Neural progenitor cell (in vitro differentiated cells): ENCODE measurements around the gene NOXO1. TPM values are rescaled to one million over a fixed set of nuclear protein-coding genes. Genes with fewer than 3 reads are reported as not detected.
"Not testable (repeated sequence)": the region's sequence is repeated elsewhere in the genome, so short reads cannot be mapped to it uniquely, and the experiment has no call there.

Experiments used
- DNase-seq: peaks from one replicate; pipeline ENCODE4 v3.0.0-alpha.2; 2016; ENCODE audit warnings: low spot score
- H2AFZ ChIP-seq: fragments of 200-600 bp; sonication (generic); replicated peaks from 2 replicates; pipeline ENCODE4 v1.6.1; 2016; ENCODE audit warnings: antibody characterized with exemption
- H3F3A ChIP-seq: fragments of 200-600 bp; sonication (generic); 2 replicates; pipeline ENCODE4 v1.6.1; 2016; ENCODE audit warnings: antibody characterized with exemption, low read depth
- H3K27ac ChIP-seq: fragments of 200-600 bp; sonication (generic); 2 replicates; pipeline ENCODE4 v1.5.1; 2016; ENCODE audit warnings: mild to moderate bottlenecking
- H3K27me3 ChIP-seq: fragments of 200-600 bp; sonication (generic); 2 replicates; pipeline ENCODE4 v1.6.1; 2016; ENCODE audit warnings: mild to moderate bottlenecking, moderate library complexity
- H3K36me3 ChIP-seq: fragments of 200-600 bp; sonication (generic); 2 replicates; pipeline ENCODE4 v1.5.1; 2016
- H3K4me1 ChIP-seq: fragments of 200-600 bp; sonication (generic); 2 replicates; pipeline ENCODE4 v1.6.1; 2016; ENCODE audit warnings: mixed run types
- H3K4me2 ChIP-seq: fragments of 200-600 bp; sonication (generic); 2 replicates; pipeline ENCODE4 v1.6.1; 2016
- H3K4me3 ChIP-seq: fragments of 200-600 bp; sonication (generic); 2 replicates; pipeline ENCODE4 v1.5.1; 2016
- H3K79me2 ChIP-seq: fragments of 200-600 bp; sonication (generic); 2 replicates; pipeline ENCODE4 v1.6.1; 2016; ENCODE audit warnings: low read depth
- H3K9ac ChIP-seq: fragments of 200-600 bp; sonication (generic); 2 replicates; pipeline ENCODE4 v1.6.1; 2016
- H3K9me3 ChIP-seq: fragments of 200-600 bp; sonication (generic); 2 replicates; pipeline ENCODE4 v1.5.1; 2016; ENCODE audit warnings: low read depth
- H4K20me1 ChIP-seq: fragments of 200-600 bp; sonication (generic); 2 replicates; pipeline ENCODE4 v1.6.1; 2016; ENCODE audit warnings: low read depth
- H3K27ac Mint-ChIP-seq: 3 replicates; pipeline ENCODE4 v1.8.0; 2021; ENCODE audit warnings: mixed read lengths
- H3K27me3 Mint-ChIP-seq: 2 replicates; pipeline ENCODE4 v1.8.0; 2022; ENCODE audit warnings: low read depth, mild to moderate bottlenecking, inconsistent platforms, moderate library complexity, mixed read lengths; ENCODE audit not compliant: insufficient read depth
- H3K36me3 Mint-ChIP-seq: 3 replicates; pipeline ENCODE4 v1.8.0; 2021; ENCODE audit warnings: mixed read lengths
- H3K4me1 Mint-ChIP-seq: 3 replicates; pipeline ENCODE4 v1.8.0; 2021; ENCODE audit warnings: mixed read lengths
- H3K4me3 Mint-ChIP-seq: 3 replicates; pipeline ENCODE4 v1.8.0; 2021; ENCODE audit warnings: mild to moderate bottlenecking, moderate library complexity, mixed read lengths
- H3K9me3 Mint-ChIP-seq: 3 replicates; pipeline ENCODE4 v1.8.0; 2020; ENCODE audit warnings: mixed read lengths
- EZH2 ChIP-seq: fragments of 200-600 bp; sonication (generic); IDR thresholded peaks from 2 replicates; pipeline ENCODE4 v1.6.1; 2017; ENCODE audit warnings: antibody characterized with exemption, mild to moderate bottlenecking, moderate library complexity
- EZH2phosphoT487 ChIP-seq: fragments of 200-600 bp; sonication (generic); IDR thresholded peaks from 2 replicates; pipeline ENCODE4 v1.6.1; 2017; ENCODE audit warnings: antibody characterized with exemption
- total RNA-seq: library from RNA; depleted of rRNA; stranded (reverse); fragments of >200 nt; gene quantifications from 2 replicates; pipeline ENCODE4 v1.2.3, GENCODE V29; 2015; ENCODE audit warnings: low replicate concordance
- TF ChIP-seq, protein P1 (sequence below): fragments of 200-600 bp; sonication (generic); IDR thresholded peaks from 2 replicates; pipeline ENCODE4 v1.5.1; 2017; ENCODE audit warnings: antibody characterized with exemption, mild to moderate bottlenecking

The NOXO1 gene
- total RNA-seq, 1 donor from 2014 or later: not detected

DNA sequence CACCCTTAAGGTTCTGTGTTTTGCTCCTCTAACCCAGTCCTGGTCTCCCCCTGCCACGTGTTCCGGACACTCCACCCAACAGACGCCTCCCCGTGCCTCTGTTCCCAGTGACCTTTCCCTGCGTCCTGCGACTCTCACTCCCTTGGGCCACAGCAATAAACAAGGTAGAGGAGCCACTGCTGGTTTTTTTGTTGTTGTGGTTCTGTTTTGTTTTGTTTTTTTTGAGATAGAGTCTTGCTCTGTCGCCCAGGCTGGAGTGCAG lies 34.6 kb upstream of the NOXO1 start:
- H4K20me1 ChIP-seq: no peaks in the 10 kb centered on the region
- H3K27me3 ChIP-seq: peaks cover 49% of the 10 kb centered on the region
- Mint-ChIP-seq H3K9me3 (no peaks in the 10 kb centered on the region), H3K27ac (no peak overlapping the region), H3K4me3 (no peak overlapping the region), H3K4me1 (peaks cover 4% of the 10 kb centered on the region), H3K36me3 (no peaks in the 10 kb centered on the region), H3K27me3 (peaks cover 19% of the 10 kb centered on the region)
- peaks cover 4% of the 10 kb centered on the region for H3F3A ChIP-seq
- H3K9me3 ChIP-seq: no peaks in the 10 kb centered on the region
- no peaks in the 10 kb centered on the region for H3K36me3 ChIP-seq
- H3K4me3 ChIP-seq: no peak overlapping the region
- no peaks in the 10 kb centered on the region for H3K79me2 ChIP-seq
- H3K4me2 ChIP-seq: no peak overlapping the region
- TF ChIP-seq, protein P1, sequence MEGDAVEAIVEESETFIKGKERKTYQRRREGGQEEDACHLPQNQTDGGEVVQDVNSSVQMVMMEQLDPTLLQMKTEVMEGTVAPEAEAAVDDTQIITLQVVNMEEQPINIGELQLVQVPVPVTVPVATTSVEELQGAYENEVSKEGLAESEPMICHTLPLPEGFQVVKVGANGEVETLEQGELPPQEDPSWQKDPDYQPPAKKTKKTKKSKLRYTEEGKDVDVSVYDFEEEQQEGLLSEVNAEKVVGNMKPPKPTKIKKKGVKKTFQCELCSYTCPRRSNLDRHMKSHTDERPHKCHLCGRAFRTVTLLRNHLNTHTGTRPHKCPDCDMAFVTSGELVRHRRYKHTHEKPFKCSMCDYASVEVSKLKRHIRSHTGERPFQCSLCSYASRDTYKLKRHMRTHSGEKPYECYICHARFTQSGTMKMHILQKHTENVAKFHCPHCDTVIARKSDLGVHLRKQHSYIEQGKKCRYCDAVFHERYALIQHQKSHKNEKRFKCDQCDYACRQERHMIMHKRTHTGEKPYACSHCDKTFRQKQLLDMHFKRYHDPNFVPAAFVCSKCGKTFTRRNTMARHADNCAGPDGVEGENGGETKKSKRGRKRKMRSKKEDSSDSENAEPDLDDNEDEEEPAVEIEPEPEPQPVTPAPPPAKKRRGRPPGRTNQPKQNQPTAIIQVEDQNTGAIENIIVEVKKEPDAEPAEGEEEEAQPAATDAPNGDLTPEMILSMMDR: no peak
- TF ChIP-seq EZH2 (no peak), EZH2phosphoT487 (no peak)
- H3K4me1 ChIP-seq: peaks cover 9% of the 10 kb centered on the region
- H3K9ac ChIP-seq: no peak overlapping the region
- H2AFZ ChIP-seq: no peak overlapping the region
- H3K27ac ChIP-seq: no peak overlapping the region
- DNase-seq: no peak

DNA sequence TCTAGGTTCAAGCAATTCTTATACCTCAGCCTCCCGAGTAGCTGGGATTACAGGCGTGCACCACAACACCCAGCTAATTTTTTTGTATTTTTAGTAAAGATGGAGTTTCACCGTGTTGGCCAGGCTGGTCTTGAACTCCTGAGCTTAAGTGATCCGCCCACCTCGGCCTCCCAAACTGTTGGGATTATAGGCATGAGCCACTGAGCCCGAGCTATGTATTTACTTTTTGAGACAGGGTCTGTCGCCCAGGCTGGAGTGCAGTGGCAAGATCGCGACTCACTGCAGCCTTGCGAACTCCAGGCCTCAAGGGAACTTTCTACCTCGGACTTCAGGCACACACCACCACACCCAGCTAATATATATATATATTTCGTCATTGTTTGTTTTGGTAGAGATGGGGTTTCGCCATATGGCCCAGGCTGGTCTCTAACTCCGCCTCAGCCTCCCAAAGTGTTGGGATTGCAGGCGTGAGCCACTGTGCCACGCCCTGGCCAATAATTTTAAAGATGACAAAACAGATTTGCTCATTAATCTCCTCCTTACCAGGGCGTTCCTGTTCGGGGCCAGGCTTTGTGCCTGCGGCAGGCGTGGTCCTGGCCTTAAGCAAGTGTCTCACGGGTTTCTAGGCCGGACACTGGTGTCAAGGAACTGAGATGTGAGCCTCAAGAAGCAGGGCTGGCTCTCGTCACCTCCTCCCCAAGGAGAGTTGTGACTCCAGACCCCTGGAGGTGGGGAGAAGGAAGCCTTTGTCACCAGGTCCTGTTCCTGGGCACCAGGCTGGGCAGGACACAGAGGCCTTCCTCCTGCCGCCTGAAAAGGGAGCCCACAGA lies 34.1 kb upstream of the NOXO1 start:
- Histone ChIP-seq H3K4me2 (no peak overlapping the region), H3K9ac (no peak overlapping the region), H3K4me1 (peaks cover 6% of the 10 kb centered on the region), H3K79me2 (no peaks in the 10 kb centered on the region), H3K27me3 (peaks cover 44% of the 10 kb centered on the region), H3K4me3 (no peak overlapping the region), H4K20me1 (no peaks in the 10 kb centered on the region), H3K9me3 (no peaks in the 10 kb centered on the region), H2AFZ (no peak overlapping the region), H3K27ac (no peak overlapping the region), H3F3A (peaks cover 9% of the 10 kb centered on the region), H3K36me3 (no peaks in the 10 kb centered on the region)
- no peak for DNase-seq
- Mint-ChIP-seq H3K27me3 (peaks cover 14% of the 10 kb centered on the region), H3K36me3 (no peaks in the 10 kb centered on the region), H3K4me1 (peaks cover 2% of the 10 kb centered on the region), H3K9me3 (no peaks in the 10 kb centered on the region), H3K27ac (no peak overlapping the region), H3K4me3 (no peak overlapping the region)
- TF ChIP-seq EZH2phosphoT487: no peak
- TF ChIP-seq EZH2: no peak
- TF ChIP-seq, protein P1: no peak

DNA sequence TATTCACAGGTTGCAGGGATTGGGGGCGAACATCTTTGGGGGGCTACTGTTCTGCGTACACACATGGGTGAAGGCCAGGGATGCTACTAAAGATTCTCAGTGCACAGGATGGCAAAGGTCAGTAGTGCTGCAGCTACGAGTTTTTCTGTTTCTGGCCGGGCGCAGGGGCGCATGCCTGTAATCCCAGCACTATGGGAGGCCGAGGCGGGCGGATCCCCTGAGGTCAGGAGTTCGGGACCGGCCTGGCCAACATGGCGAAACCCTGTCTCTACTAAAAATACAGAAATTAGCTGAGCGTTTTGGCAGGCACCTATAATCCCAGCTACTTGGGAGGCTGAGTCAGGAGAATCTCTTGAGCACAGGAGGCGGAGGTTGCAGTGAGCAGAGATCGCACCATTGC lies 32.3 kb upstream of the NOXO1 start:
- H3K4me1 ChIP-seq: peaks cover 5% of the 10 kb centered on the region
- peaks cover under 1% of the 10 kb centered on the region for H3K36me3 Mint-ChIP-seq
- peaks cover 14% of the 10 kb centered on the region for H3F3A ChIP-seq
- no peaks in the 10 kb centered on the region for H3K9me3 ChIP-seq
- no peaks in the 10 kb centered on the region for H3K9me3 Mint-ChIP-seq
- H3K27me3 Mint-ChIP-seq: peaks cover 9% of the 10 kb centered on the region
- no peaks in the 10 kb centered on the region for H3K36me3 ChIP-seq
- no peak overlapping the region for H3K4me3 ChIP-seq
- peaks cover 11% of the 10 kb centered on the region for H3K4me1 Mint-ChIP-seq
- H3K27me3 ChIP-seq: peaks cover 26% of the 10 kb centered on the region
- H3K27ac Mint-ChIP-seq: no peak overlapping the region
- TF ChIP-seq, protein P1: no peak
- no peak for TF ChIP-seq EZH2phosphoT487
- TF ChIP-seq EZH2: no peak
- H2AFZ ChIP-seq: no peak overlapping the region
- peaks cover 7% of the 10 kb centered on the region for H4K20me1 ChIP-seq
- no peak overlapping the region for H3K27ac ChIP-seq
- H3K4me2 ChIP-seq: no peak overlapping the region
- no peak overlapping the region for H3K9ac ChIP-seq
- H3K4me3 Mint-ChIP-seq: peak overlapping the region; percentile 18
- H3K79me2 ChIP-seq: peaks cover 9% of the 10 kb centered on the region
- DNase-seq: no peak

DNA sequence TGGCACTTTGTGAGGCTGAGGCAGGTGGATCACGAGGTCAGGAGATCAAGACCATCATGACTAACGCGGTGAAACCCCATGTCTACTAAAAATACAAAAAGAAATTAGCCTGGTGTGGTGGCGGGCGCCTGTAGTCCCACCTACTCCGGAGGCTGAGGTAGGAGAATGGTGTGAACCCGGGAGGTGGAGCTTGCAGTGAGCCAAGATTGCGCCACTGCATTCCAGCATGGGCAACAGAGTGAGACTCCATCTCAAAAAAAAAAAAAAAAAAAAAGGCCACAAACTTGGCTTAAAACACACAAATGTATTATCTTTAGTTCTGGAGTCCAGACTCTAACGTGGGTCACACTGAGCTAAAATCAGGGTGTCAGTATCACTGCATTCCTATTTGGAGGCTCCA lies 30.5 kb upstream of the NOXO1 start:
- not testable (repeated sequence) for H3K9me3 Mint-ChIP-seq, H3K27me3 Mint-ChIP-seq, H3K36me3 ChIP-seq, H3K4me3 ChIP-seq, H3K27me3 ChIP-seq, H3K27ac ChIP-seq, H3K9ac ChIP-seq, H3K9me3 ChIP-seq, H3K36me3 Mint-ChIP-seq, H3K4me2 ChIP-seq, H2AFZ ChIP-seq, H3K4me3 Mint-ChIP-seq, DNase-seq, H3K27ac Mint-ChIP-seq
- peaks cover 12% of the 10 kb centered on the region for H3K4me1 ChIP-seq
- H3F3A ChIP-seq: peaks cover 14% of the 10 kb centered on the region
- H4K20me1 ChIP-seq: peaks cover 25% of the 10 kb centered on the region
- peaks cover 20% of the 10 kb centered on the region for H3K4me1 Mint-ChIP-seq
- H3K79me2 ChIP-seq: peaks cover 27% of the 10 kb centered on the region
